GM18505 (cell line): ENCODE results near the gene TMEM255B.

ENCODE experiments used
- ATAC-seq: cut with Tn5 transposase; IDR thresholded peaks from one replicate; pipeline ENCODE4 v1.9.1; 2021; ENCODE audit not compliant: unreplicated experiment
- POLR2A ChIP-seq: IDR thresholded peaks from 4 replicates; pipeline ENCODE4 v1.6.1; 2011; ENCODE audit warnings: borderline replicate concordance; ENCODE audit not compliant: insufficient read depth, insufficient read length; ENCODE audit errors: extremely low read depth

The TMEM255B gene

DNA sequence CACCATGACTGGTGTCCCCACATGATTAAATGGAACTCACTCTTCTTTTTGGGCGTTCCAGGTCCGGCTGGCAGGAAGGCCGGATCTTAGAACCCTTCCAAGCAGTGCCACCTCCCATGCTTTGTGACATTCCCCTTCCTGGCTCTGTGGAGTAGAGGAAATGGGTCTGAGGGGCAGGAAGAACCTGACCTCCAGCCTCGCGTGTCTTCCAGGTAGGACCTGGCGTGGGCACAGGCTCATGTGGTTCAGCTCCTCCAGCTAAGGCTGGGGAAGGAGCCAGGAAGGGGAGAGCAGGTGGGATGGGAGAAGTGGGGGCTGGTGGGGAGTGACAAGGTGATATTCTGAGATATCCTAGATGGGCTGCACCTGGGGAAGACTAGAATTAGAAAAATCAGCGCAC lies 2.1 kb downstream of the TMEM255B start:
- no peak for ATAC-seq

DNA sequence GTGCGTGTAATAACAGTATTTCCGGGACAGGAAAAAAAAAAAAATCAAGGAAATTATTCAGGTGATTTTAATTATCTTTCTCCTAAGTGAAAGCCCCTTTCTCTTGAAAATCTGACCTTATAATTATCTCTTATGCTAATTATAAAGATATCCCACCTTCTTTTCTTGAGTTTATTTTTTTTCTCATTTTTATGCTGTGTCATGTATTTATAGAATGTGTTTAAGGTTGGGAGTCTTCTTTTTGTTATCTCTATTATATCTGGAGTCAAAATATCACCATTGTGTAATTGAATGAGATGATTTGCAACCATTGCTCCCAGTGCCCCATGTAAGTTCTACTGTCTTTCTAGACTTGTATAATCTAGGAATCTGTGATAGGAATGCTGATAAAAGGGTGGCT lies 3.0 kb downstream of the TMEM255B start:
- no peak for ATAC-seq
- TF ChIP-seq POLR2A, result no peak

More for the DNA sequence above, 2.1 kb downstream of the TMEM255B start:
- TF ChIP-seq POLR2A, result no peak

DNA sequence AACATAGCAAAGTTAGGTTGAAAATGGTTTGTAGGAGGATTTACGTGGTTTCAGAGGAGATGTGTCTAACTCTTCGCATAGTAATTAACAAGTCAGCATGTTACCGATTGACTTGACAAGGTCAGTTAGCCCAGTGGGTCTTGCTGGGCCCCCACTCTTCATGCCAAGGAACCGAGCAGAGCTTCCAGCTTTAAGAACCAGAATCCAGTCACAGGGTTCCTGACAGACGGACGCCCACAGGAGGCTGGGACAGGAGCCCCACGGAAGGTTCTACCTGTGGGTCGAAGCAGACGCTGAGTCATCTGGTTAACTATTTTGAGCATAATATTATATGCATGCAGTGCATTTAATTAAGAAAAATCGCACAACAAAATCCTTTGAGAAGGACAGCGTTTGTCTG lies 3.5 kb downstream of the TMEM255B start:
- ATAC-seq, result no peak
- TF ChIP-seq POLR2A, result no peak

DNA sequence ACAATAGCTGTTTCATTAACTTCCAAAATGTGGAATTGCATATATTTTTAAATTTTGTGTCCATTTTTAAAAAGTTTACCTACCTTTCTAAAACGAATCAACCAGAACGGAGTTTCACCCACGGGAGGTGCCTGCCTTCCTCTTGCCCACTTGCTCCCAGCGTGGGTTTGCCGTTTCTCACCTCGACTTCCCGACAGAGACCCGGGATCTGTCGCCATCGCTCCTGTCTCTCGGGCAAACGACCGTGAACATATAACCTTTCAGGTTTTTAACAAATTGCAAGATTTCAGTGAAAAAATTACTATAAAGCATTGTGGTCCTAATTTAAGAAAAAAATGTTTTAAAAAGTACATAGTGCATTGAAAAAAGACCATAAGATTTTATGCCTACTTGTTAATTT lies 4.2 kb downstream of the TMEM255B start:
- TF ChIP-seq POLR2A, result no peak
- no peak for ATAC-seq

DNA sequence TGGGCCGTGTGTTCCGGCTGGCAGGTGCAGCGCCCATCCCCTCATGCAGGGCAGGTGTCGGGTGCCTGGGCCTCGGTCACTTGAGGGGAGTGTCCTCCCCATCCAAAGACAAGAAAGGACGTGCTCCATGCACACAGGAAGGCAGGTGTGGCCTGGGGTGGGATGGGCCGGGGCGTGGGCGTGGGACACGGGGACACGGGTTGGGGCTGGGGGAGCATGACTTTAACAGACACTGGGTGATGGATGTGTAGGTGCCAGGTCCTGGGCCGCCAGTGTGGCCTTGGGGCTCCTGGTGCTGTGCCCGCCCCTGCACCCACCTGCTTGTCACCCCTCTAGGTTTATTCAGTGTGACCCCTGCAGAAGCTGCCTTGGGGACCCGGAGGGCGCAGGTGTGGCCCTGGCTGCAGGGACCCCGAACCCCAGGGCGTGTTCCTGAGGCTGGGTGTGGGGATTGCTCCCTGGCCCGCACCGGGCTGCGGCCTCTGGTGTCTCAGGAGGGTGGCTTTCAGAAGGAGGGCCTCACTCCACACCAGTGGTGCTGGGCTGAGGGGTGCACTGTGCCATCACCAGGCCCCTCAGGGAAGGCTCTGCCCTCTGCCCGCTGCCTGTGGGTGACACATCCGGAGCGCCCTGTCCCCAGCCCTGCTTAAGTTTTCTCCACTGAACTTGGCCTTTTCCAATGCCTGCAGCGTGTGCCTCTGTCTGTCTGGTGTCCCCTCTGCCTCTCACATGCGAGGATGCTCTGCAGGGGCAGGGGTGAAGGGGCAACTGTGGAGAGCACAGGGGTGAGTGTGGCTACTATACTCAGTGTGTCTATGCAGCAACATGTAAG lies 5.2 kb downstream of the TMEM255B start:
- TF ChIP-seq POLR2A, result no peak
- ATAC-seq, result no peak

DNA sequence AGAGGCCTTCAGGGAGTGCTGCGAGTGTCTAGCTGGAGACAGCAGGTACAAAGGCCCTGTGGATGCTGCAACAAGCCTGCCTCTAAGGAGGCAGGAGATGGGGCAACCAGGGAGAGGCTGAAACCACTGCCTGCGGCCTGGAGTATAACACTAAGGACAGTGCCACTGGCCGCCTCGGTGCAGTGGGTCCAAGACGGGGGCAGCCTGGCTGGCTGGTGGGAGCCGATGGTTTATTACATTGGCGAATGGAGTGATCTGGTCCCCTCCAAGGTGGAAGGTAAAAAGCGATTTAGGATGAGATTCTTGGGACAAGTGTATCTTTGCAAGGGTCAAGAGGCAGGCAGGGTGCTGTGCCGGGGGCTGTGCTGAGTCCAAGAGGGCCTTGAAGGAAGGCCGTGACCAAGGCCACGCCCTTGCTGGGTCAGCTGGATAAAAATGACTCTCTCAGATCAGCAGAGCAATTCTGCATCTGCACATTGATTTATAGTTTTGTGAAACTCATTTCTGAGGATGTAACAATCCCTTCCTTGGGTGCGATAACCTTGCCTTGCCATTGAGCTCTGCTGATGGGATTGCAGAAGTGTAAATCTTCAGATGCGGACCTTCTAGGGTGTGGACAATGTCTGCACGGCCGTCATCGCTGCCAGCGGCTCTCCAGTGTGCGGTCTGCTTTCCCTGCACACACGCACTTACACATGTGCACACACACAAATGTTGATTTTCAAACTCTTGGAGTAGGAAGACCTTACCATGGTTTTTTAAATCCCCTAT lies 6.0 kb downstream of the TMEM255B start:
- TF ChIP-seq POLR2A, result no peak

DNA sequence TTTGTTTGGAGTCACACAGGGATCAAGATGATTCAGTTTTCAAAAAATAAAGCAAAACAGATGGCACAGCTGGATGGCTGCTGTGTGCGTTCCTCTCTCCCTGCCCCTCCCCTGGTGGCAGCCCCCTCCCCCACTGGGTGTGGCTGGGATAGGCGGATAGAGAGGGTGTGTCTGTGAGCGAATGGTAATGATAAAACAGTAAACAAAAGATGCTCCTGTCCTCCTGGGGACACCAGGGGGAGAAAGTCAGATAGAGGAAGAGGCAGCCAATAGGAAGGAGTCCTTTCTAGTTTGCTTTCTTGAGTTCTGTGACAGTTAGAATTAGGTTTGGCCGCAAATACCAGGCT lies 6.5 kb downstream of the TMEM255B start:
- TF ChIP-seq POLR2A, result no peak
- ATAC-seq, result no peak

More for the DNA sequence above, 6.0 kb downstream of the TMEM255B start:
- ATAC-seq, result no peak

DNA sequence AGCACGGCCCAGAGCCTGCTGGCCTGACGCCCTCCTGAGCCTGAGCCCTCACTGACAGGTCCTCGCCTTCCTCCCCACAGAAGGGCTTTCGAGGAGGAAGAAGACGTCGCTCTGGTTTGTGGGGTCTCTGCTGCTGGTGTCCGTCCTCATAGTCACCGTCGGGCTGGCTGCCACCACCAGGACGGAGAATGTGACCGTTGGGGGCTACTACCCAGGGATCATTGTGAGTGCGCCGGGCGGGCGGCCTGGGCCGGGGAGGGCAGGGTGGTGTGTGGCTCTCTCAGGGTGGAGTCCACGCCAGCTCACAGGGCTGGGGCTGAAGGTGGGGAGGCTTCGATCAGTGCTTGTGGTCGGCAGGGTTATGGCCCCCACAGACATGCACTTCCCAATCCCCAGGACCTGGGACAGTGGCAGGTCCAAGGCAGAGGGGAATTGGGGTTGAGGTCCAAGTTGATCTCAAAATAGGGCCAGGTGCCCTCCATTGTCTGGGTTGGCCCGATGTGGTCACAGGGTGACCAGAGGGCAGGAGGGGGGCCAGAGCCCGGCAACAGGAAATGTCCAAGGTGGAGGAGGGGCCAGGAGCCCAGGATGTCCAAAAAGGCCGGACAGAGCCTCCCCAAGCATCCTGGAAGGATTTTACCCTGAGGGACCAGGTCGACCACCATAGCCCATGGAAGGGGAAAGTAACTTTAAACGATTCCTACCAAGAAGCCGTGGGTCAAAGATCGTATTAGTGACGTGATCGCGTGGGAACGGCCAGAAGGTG lies 7.2 kb downstream of the TMEM255B start:
- TF ChIP-seq POLR2A, result no peak
- ATAC-seq, result no peak

DNA sequence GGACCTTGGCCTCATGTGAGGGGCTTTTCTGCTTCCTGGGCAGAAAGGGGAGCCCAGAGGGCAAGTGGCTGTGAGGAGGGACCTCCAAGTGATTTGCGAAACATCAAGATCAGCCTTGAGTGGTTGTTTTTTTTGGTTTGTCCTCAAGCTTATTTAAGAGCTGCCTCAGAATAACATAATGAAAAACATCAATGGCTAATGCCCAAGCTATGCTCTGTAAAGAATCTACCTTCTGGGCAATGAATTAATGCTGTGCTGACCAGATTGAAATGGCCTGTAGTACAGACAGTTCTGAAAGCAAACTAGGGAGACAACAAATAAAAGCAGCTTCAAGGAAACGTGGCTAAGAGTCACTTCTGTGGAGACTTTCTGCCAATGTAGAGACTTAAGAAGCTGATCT lies 8.3 kb downstream of the TMEM255B start:
- ATAC-seq, result no peak
- no peak for TF ChIP-seq POLR2A

DNA sequence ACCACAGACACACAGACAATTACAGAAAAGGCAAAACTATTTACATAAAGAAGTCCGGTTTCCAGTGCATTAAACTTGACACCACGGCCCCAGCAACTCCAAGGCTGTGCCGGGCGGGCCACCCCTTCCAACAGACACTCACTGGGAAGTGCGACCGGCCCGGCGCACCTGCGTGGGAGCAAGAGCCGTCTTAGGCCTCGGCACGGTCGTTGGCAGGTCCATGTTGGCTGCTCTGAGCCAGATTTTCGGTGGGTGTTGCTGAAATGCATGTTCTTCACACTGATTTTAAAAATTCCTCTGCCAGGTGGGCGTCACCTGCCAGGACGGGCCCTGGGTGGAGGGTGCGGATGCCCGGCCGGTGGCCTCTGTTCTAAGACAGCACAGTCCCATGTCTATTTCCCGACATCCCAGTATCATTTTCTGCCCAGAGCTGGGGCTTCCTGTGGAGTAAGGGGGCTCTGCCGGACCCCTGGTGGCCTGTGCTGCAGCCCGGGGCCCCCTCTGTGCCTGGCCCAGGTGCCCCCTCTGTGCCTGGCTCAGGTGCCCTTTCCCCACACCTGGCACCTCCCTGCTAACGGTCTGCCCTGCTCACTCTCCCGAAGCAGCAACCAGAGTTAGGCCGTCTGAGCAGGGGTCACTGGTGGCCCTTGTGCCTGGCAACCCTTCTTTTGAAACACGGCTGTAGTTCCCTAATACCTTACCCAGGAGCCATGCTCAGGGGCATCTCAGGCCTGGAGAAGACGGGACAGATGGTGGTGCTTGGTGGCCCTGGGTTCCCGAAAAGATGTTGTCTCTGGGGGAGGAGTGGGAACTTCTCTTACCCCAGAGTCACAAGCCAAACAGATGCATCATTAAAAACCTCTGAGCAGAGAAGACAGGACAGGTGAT lies 9.2 kb downstream of the TMEM255B start:
- no peak for TF ChIP-seq POLR2A
- no peak for ATAC-seq

DNA sequence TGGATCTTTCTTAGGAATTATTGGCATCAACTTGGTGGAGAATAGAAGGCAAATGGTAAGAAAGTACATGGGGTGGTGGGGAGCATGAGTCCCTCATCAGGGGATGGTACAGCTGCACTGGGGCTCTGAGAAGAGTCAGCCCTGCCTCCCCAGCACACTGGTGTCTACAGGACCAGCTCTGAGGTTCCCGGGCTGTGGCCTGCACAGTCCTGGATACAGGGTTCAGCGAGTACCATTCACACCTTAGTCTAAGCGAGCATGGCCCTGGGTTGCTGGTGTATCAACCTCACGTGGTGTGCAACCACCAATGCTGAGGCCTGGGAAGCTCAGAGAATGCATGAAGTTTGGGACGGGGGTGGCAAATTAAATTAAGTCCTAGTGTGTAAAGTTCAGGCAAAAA lies 10.1 kb downstream of the TMEM255B start:
- no peak for ATAC-seq
- no peak for TF ChIP-seq POLR2A

DNA sequence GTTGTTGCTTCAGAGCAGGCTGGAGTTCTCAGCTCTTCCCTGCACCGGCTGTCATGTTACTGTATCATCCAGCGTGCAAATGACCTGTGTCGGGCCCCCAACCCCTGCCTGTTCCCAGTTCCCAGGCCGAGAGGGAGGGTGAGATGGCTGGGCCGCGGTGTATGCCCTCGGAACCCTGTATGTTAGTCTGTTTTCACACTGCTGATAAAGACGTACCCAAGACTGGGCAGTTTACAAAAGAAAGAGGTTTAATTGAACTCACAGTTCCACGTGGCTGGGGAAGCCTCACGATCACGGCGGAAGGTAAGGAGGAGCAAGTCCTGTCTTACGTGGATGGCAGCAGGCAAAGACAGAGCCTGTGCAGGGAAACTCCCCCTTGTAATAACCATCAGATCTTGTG lies 10.9 kb downstream of the TMEM255B start:
- ATAC-seq, result no peak
- no peak for TF ChIP-seq POLR2A

DNA sequence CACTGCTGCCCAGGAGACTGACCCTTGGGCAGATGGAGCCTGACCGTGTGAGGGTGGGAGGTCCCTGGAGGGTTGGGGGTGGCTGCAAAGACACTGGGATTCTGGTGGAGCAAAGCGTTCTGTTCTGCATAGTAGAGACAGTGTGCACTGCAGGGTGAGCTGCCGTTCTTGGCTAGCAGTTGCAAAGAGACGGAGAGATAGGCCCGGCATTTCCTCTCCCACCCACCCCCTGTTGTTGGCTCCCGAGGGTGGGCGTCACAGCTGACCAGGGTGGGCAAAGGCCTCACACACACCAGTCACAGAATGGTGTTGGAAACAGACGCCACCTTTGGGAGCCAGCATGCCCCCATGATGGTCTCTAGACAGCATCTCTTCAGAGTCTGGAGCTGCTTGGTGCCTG lies 11.4 kb downstream of the TMEM255B start:
- TF ChIP-seq POLR2A, result no peak
- ATAC-seq, result no peak

DNA sequence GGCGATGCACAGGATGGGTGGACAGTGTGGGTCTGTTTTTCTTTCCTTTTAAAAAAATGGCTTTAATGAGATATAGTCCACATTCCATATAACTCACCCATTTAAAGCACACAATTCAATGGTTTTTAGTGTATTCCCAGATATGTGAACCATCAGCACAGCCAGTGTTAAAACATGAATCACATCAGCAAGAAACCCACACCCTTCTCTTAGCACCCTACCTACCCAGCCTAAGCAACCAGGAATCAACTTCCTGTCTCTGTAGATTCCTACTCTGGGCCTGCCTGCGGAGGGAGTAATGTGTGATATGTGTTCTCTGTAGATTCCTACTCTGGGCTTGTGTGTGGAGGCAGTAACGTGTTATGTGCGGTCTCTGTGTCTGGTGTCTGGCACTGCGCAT lies 11.9 kb downstream of the TMEM255B start:
- no peak for TF ChIP-seq POLR2A

More for the DNA sequence above, 11.9 kb downstream of the TMEM255B start:
- no peak for ATAC-seq
